Measurements from ENCODE around the gene WBP2. TPM values are rescaled to one million over a fixed set of nuclear protein-coding genes. Genes with fewer than 3 reads are reported as not detected.

Gene WBP2
- polyA plus RNA-seq, 3 donors = 62.4 to 93.3 (median 67.9) TPM

GRCh38 chr17:75876190-75876937 is 21.2 kb upstream of the WBP2 start:
- WGBS (ENCODE audit: insufficient coverage) = 24% methylated on average over 21 of the region's 26 CpGs
- Histone ChIP-seq H3K4me2 (replicated peaks; ENCODE audit: extremely low read depth, low read length, poor library complexity, severe bottlenecking) (peak overlapping the region; percentile 58), H3K36me3 (replicated peaks in 1 of 2; ENCODE audit: control insufficient read depth in 1 of 2, insufficient read depth in 2 of 2, low read length in 2 of 2) (no peaks in the 10 kb centered on the region), H4K20me1 (ENCODE audit: insufficient read depth, low read length) (no peaks in the 10 kb centered on the region), H3K27ac (ENCODE audit: low read depth in 1 of 2, low read length in 2 of 2) (no peak overlapping the region), H3K9me3 (replicated peaks in 1 of 2; ENCODE audit: control insufficient read depth in 1 of 2, insufficient read depth in 1 of 2, low read length in 2 of 2) (peaks cover 0 to 5% of the 10 kb centered on the region in 2 donors), H3K9ac (ENCODE audit: insufficient read depth, low read length, poor library complexity, severe bottlenecking) (no peak overlapping the region), H3K79me2 (ENCODE audit: insufficient read depth, low read length) (no peaks in the 10 kb centered on the region), H2AFZ (ENCODE audit: insufficient read depth, low read depth, low read length, poor library complexity, severe bottlenecking) (peak overlapping the region; percentile 42), H3K4me1 (ENCODE audit: control insufficient read depth in 1 of 2, insufficient read depth in 2 of 2, low read length in 2 of 2) (peaks cover 27 to 38% of the 10 kb centered on the region in 2 donors), H3K4me3 (replicated peaks in 1 of 3; ENCODE audit: low read depth in 2 of 3, low read length in 3 of 3) (peak overlapping the region in 2 of 3 experiments; percentile 9 to 60), H3K27me3 (ENCODE audit: control insufficient read depth in 2 of 2, insufficient read depth in 2 of 2, low read length in 2 of 2) (peaks cover 16 to 48% of the 10 kb centered on the region in 2 donors)
- Mint-ChIP-seq H3K9me3 (peaks cover 0 to 14% (median 4%) of the 10 kb centered on the region in 7 donors), H3K27me3 (ENCODE audit: low read depth in 3 of 3) (peaks cover 50 to 62% (median 52%) of the 10 kb centered on the region in 3 donors), H3K4me3 (peak overlapping the region; percentile 69 to 95), H3K4me1 (peaks cover 28% of the 10 kb centered on the region), H3K36me3 (peaks cover 2 to 6% of the 10 kb centered on the region in 2 donors), H3K27ac (no peak overlapping the region)
- TF ChIP-seq, protein P1, sequence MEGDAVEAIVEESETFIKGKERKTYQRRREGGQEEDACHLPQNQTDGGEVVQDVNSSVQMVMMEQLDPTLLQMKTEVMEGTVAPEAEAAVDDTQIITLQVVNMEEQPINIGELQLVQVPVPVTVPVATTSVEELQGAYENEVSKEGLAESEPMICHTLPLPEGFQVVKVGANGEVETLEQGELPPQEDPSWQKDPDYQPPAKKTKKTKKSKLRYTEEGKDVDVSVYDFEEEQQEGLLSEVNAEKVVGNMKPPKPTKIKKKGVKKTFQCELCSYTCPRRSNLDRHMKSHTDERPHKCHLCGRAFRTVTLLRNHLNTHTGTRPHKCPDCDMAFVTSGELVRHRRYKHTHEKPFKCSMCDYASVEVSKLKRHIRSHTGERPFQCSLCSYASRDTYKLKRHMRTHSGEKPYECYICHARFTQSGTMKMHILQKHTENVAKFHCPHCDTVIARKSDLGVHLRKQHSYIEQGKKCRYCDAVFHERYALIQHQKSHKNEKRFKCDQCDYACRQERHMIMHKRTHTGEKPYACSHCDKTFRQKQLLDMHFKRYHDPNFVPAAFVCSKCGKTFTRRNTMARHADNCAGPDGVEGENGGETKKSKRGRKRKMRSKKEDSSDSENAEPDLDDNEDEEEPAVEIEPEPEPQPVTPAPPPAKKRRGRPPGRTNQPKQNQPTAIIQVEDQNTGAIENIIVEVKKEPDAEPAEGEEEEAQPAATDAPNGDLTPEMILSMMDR (IDR thresholded peaks at IDR 0.05) = no peak
- intact Hi-C loops (cut with micrococcal nuclease) = no loop called here
- no peak for DNase-seq

DNA sequence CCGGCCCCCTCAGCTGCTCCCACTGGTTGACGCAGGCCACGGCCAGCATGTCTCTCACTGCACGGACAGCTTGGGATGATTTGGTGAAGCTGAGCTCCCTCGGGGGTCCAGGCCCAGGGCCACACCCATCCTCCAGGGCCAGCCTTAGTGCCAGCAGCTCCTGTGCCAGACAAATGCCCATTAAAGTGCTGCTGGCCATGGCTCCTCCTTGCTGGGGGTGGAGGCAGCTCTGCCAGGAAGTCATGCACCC is 20.7 kb upstream of the WBP2 start:
- peaks cover 16 to 46% of the 10 kb centered on the region in 2 donors for H3K27me3 ChIP-seq (ENCODE audit: control insufficient read depth in 2 of 2, insufficient read depth in 2 of 2, low read length in 2 of 2)
- peak overlapping the region; percentile 69 to 95 for H3K4me3 Mint-ChIP-seq
- H3K9me3 Mint-ChIP-seq = peaks cover 0 to 14% (median 4%) of the 10 kb centered on the region in 7 donors
- DNase-seq = no peak
- H3K27me3 Mint-ChIP-seq (ENCODE audit: low read depth in 3 of 3) = peaks cover 49 to 58% (median 50%) of the 10 kb centered on the region in 3 donors
- H3K4me1 ChIP-seq (ENCODE audit: control insufficient read depth in 1 of 2, insufficient read depth in 2 of 2, low read length in 2 of 2) = peaks cover 27 to 38% of the 10 kb centered on the region in 2 donors
- H3K27ac ChIP-seq (ENCODE audit: low read depth in 1 of 2, low read length in 2 of 2) = no peak overlapping the region
- H3K9ac ChIP-seq (ENCODE audit: insufficient read depth, low read length, poor library complexity, severe bottlenecking) = no peak overlapping the region
- no peaks in the 10 kb centered on the region for H3K36me3 ChIP-seq (replicated peaks in 1 of 2; ENCODE audit: control insufficient read depth in 1 of 2, insufficient read depth in 2 of 2, low read length in 2 of 2)
- H3K4me2 ChIP-seq (replicated peaks; ENCODE audit: extremely low read depth, low read length, poor library complexity, severe bottlenecking) = peak overlapping the region; percentile 58
- H3K27ac Mint-ChIP-seq = no peak overlapping the region
- peaks cover 28% of the 10 kb centered on the region for H3K4me1 Mint-ChIP-seq
- intact Hi-C loops (cut with micrococcal nuclease) = no loop called here
- 59% methylated on average over 5 of the region's 5 CpGs for WGBS (ENCODE audit: insufficient coverage)
- H2AFZ ChIP-seq (ENCODE audit: insufficient read depth, low read depth, low read length, poor library complexity, severe bottlenecking) = peak overlapping the region; percentile 42
- no peaks in the 10 kb centered on the region for H3K79me2 ChIP-seq (ENCODE audit: insufficient read depth, low read length)
- H3K9me3 ChIP-seq (replicated peaks in 1 of 2; ENCODE audit: control insufficient read depth in 1 of 2, insufficient read depth in 1 of 2, low read length in 2 of 2) = peaks cover 0 to 5% of the 10 kb centered on the region in 2 donors
- no peaks in the 10 kb centered on the region for H4K20me1 ChIP-seq (ENCODE audit: insufficient read depth, low read length)
- TF ChIP-seq, protein P1 (IDR thresholded peaks at IDR 0.05) = no peak
- H3K4me3 ChIP-seq (replicated peaks in 1 of 3; ENCODE audit: low read depth in 2 of 3, low read length in 3 of 3) = peak overlapping the region in 2 of 3 experiments; percentile 9 to 60
- H3K36me3 Mint-ChIP-seq = peaks cover 2 to 6% of the 10 kb centered on the region in 2 donors

All from CD14-positive monocyte (primary cell).